Right cardiac atrium (tissue), 5 donors: ENCODE data around the gene ESPL1. TPM values are rescaled to one million over a fixed set of nuclear protein-coding genes. Genes with fewer than 3 reads are reported as not detected.
"Not testable (repeated sequence)": the region's sequence is repeated elsewhere in the genome, so short reads cannot be mapped to it uniquely, and the experiment has no call there.

Source experiments
- ATAC-seq, 2 donors: fragments of 200-7000 bp; cut with Tn5 transposase; one replicate each; pipeline versions ENCODE4 v1.8.0 to v1.9.1; 2020; ENCODE audit warnings: moderate library complexity in 2 of 2, mild to moderate bottlenecking in 1 of 2
- DNase-seq, 3 donors: peaks; one replicate each; pipeline ENCODE4 v3.0.0-alpha.2; 2020
- H3K27ac ChIP-seq: one replicate; pipeline ENCODE4 v1.5.1; 2013; ENCODE audit warnings: mild to moderate bottlenecking, low read length, control low read depth, moderate library complexity
- H3K27me3 ChIP-seq: one replicate; pipeline ENCODE4 v1.6.1; 2013; ENCODE audit not compliant: control insufficient read depth, insufficient read depth
- H3K4me1 ChIP-seq: one replicate; pipeline ENCODE4 v1.6.1; 2013; ENCODE audit warnings: low read length; ENCODE audit not compliant: control insufficient read depth, insufficient read depth
- H3K4me3 ChIP-seq: one replicate; pipeline ENCODE4 v1.5.1; 2013; ENCODE audit warnings: low read length, control low read depth
- H3K9me3 ChIP-seq: one replicate; pipeline ENCODE4 v1.6.1; 2013; ENCODE audit warnings: low read length; ENCODE audit not compliant: control insufficient read depth
- whole genome bisulfite sequencing: extraction: QIAGEN DNeasy Blood & Tissue Kit; methylation state at CpG from one replicate; pipeline ENCODE4 v1.1.7; 2013; 5-methylcytosine and 5-hydroxymethylcytosine counted together
- intact Hi-C, 4 donors: fragments of 100-400 bp; cut with DNase I; formaldehyde crosslinking; loops; one replicate each; pipeline versions ENCODE4 v1.11.0 to v1.14.0; 2022 to 2023
- polyA plus RNA-seq: library from polyadenylated mRNA; stranded (reverse); fragments of 200-250 nt; gene quantifications from one replicate; pipeline ENCODE4 v1.2.3, GENCODE V29; 2013
- total RNA-seq, 4 donors: library from RNA; stranded (reverse); fragmentation: NEBNext Ultra II Directional; extraction: Animal tissue kit (Norgen Biotek cat#: 25700); gene quantifications; one replicate each; pipeline ENCODE4 v1.2.1, GENCODE V29; 2021
- donor health status: healthy with polysubstance abuse.
- donor health status: DM: no; HTN: yes; CAD: no.
- donor health status: DM: no; HTN: no; CAD: no.
- donor health status: DM: no; HTN: yes; CAD: no; lungs with severe emphysema.
- donor health status: DM: yes; HTN: yes; CAD: no.

The ESPL1 gene
- total and polyA plus RNA-seq, 5 donors = 0.11 to 1.2 (median 0.38) TPM

- Histone ChIP-seq H3K4me3 (no peak overlapping the region), H3K27me3 (no peaks in the 10 kb centered on the region), H3K9me3 (no peaks in the 10 kb centered on the region), H3K4me1 (no peaks in the 10 kb centered on the region), H3K27ac (no peak overlapping the region)
- intact Hi-C loops = no loop called here
- DNase-seq = no peak
- ATAC-seq = no peak
These were observed 24.3 kb downstream of the ESPL1 start for GRCh38 chr12:53292426-53292825.

GRCh38 chr12:53295070-53295890 is 27.2 kb downstream of the ESPL1 start, which contains the start of gene PFDN5:
Gene PFDN5 (plus strand): TSS chr12:53295542. CDS start chr12:53295568, 26 bp downstream.
- Histone ChIP-seq H3K27me3 (no peaks in the 10 kb centered on the region), H3K4me3 (peak within 1 kb of the TSS; percentile 97), H3K9me3 (no peaks in the 10 kb centered on the region), H3K4me1 (no peaks in the 10 kb centered on the region), H3K27ac (peak within 1 kb of the TSS; percentile 88)
- peak; percentile 89 to 96 (median 95) for DNase-seq
- under 1% methylated on average over 42 of the region's 42 CpGs for WGBS
- ATAC-seq = peak; percentile 91 to 94
- intact Hi-C loops = no loop called here

- H3K4me1 ChIP-seq = no peaks in the 10 kb centered on the region
- no peak for ATAC-seq
These were observed 27.8 kb downstream of the ESPL1 start for GRCh38 chr12:53295891-53296219.

GRCh38 chr12:53297106-53297505 is 29.0 kb downstream of the ESPL1 start:
- H3K27ac ChIP-seq, intact Hi-C loops, H3K4me3 ChIP-seq, H3K27me3 ChIP-seq, DNase-seq, ATAC-seq, H3K9me3 ChIP-seq, H3K4me1 ChIP-seq: not testable (repeated sequence)
- 96% methylated on average over 10 of the region's 10 CpGs for WGBS

More at GRCh38 chr12:53295891-53296219, 27.8 kb downstream of the ESPL1 start:
- peak overlapping the region; percentile 88 for H3K27ac ChIP-seq
- no peaks in the 10 kb centered on the region for H3K9me3 ChIP-seq
- no peaks in the 10 kb centered on the region for H3K27me3 ChIP-seq
- peak overlapping the region; percentile 97 for H3K4me3 ChIP-seq
- intact Hi-C loops = no loop called here
- 3% methylated on average over 12 of the region's 12 CpGs for WGBS
- no peak for DNase-seq

- Histone ChIP-seq H3K27ac (no peak overlapping the region), H3K9me3 (no peaks in the 10 kb centered on the region), H3K4me1 (no peaks in the 10 kb centered on the region), H3K27me3 (no peaks in the 10 kb centered on the region), H3K4me3 (no peak overlapping the region)
- ATAC-seq = no peak
- WGBS = 51% methylated on average over 5 of the region's 5 CpGs
- no peak for DNase-seq
- intact Hi-C loops = no loop called here
These were observed 30.1 kb downstream of the ESPL1 start for GRCh38 chr12:53298164-53298563.

GRCh38 chr12:53299101-53299453 is 31.0 kb downstream of the ESPL1 start:
- H3K4me1 ChIP-seq = no peaks in the 10 kb centered on the region
- no peaks in the 10 kb centered on the region for H3K9me3 ChIP-seq
- H3K27me3 ChIP-seq = no peaks in the 10 kb centered on the region
- DNase-seq (peak in 1 of 3 donors; percentile 42), ATAC-seq (peak; percentile 2 to 25)
- H3K27ac ChIP-seq = peak overlapping the region; percentile 19
- H3K4me3 ChIP-seq = peak overlapping the region; percentile 53
- intact Hi-C loops = no loop called here
- WGBS = 57% methylated on average over 5 of the region's 5 CpGs

GRCh38 chr12:53299454-53300180 is 31.5 kb downstream of the ESPL1 start, which contains the start of gene MYG1:
Gene MYG1 (plus strand): TSS chr12:53299695. CDS start chr12:53299738, 43 bp downstream.
- 1% methylated on average over 51 of the region's 51 CpGs for WGBS
- peak within 1 kb of the TSS; percentile 60 for H3K27ac ChIP-seq
- H3K4me1 ChIP-seq = no peaks in the 10 kb centered on the region
- peak within 1 kb of the TSS; percentile 53 for H3K4me3 ChIP-seq
- no peaks in the 10 kb centered on the region for H3K9me3 ChIP-seq
- no peaks in the 10 kb centered on the region for H3K27me3 ChIP-seq
- ATAC-seq (peak; percentile 85 to 88), DNase-seq (peak; percentile 91 to 95 (median 95))
- intact Hi-C loops = no loop called here

- no peaks in the 10 kb centered on the region for H3K27me3 ChIP-seq
- H3K4me3 ChIP-seq = peak overlapping the region; percentile 53
- ATAC-seq = peak in 1 of 2 donors; percentile 1
- H3K27ac ChIP-seq = peak overlapping the region; percentile 60
- no peaks in the 10 kb centered on the region for H3K4me1 ChIP-seq
- no peaks in the 10 kb centered on the region for H3K9me3 ChIP-seq
- no peak for DNase-seq
- intact Hi-C loops = no loop called here
- WGBS = 2% methylated on average over 12 of the region's 12 CpGs
These were observed 32.1 kb downstream of the ESPL1 start for GRCh38 chr12:53300187-53300586.

GRCh38 chr12:53302903-53303302 is 34.8 kb downstream of the ESPL1 start:
- H3K4me3 ChIP-seq = no peak overlapping the region
- no peaks in the 10 kb centered on the region for H3K4me1 ChIP-seq
- no peaks in the 10 kb centered on the region for H3K9me3 ChIP-seq
- ATAC-seq (no peak), DNase-seq (no peak)
- H3K27me3 ChIP-seq = no peaks in the 10 kb centered on the region
- 84% methylated on average over 5 of the region's 5 CpGs for WGBS
- intact Hi-C loops = no loop called here
- H3K27ac ChIP-seq = no peak overlapping the region

- intact Hi-C loops = no loop called here
- H3K9me3 ChIP-seq = no peaks in the 10 kb centered on the region
- H3K27me3 ChIP-seq = no peaks in the 10 kb centered on the region
- no peak overlapping the region for H3K27ac ChIP-seq
- 91% methylated on average over 10 of the region's 10 CpGs for WGBS
- DNase-seq (no peak), ATAC-seq (no peak)
- no peak overlapping the region for H3K4me3 ChIP-seq
- no peaks in the 10 kb centered on the region for H3K4me1 ChIP-seq
These were observed 38.7 kb downstream of the ESPL1 start for GRCh38 chr12:53306826-53307225.

- intact Hi-C loops = no loop called here
- no peak for ATAC-seq
- Histone ChIP-seq H3K4me3 (no peak overlapping the region), H3K4me1 (no peaks in the 10 kb centered on the region), H3K27me3 (no peaks in the 10 kb centered on the region), H3K9me3 (no peaks in the 10 kb centered on the region), H3K27ac (no peak overlapping the region)
- no peak for DNase-seq
- 65% methylated on average over 4 of the region's 4 CpGs for WGBS
These were observed 40.2 kb downstream of the ESPL1 start for GRCh38 chr12:53308276-53308675.
